ENCODE measurements around the gene TXNL1. TPM values are rescaled to one million over a fixed set of nuclear protein-coding genes. Genes with fewer than 3 reads are reported as not detected.

Gene TXNL1
- total and polyA plus RNA-seq, 2 of the 13 experiments (the other 11 are each of a cell fraction or from before 2014, with no cell fraction given), result 41.9 to 73.1 TPM

DNA sequence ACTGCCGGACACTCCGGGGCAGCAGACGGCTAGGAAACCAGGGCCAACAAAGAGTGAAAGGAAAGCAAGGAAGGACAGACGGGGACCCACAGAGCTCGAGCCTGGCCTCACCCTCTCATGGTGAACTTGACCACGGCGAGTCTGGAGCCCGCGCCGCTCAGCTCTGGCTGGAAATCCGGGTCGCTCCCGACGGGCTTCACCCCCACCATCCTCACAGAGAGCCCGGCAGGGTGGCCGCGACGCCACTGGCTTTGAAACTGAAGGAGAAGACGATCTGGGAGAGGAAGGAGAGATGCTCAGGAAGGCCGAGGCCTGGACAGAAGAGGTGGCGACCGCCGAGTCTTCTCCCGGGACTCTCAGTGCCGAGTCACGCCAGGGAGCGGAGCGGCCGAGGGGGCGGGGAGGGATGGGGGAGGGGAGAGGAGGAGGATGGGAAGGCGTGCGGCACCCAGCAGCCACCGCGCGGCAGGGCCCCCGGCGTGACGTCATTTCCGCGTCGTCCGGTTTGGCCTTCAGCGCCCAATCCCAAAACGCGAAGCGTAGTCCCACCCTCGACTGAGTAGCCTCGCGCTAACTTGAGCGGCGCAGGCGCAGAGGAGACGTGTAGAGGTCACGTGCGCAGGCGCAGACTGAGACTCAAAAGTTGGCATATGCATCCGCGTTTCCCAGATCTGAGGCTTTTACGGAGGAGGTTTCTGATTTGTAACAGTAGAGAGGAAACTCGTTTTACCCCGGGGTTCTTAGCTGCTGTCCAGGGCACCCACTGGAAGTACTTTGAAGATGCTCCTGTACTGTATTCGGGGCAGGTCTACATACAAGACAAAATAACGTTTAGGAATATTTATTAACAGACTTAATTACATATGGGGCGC lies at the start of gene TXNL1 (continued):
- TF ChIP-seq, protein P1, sequence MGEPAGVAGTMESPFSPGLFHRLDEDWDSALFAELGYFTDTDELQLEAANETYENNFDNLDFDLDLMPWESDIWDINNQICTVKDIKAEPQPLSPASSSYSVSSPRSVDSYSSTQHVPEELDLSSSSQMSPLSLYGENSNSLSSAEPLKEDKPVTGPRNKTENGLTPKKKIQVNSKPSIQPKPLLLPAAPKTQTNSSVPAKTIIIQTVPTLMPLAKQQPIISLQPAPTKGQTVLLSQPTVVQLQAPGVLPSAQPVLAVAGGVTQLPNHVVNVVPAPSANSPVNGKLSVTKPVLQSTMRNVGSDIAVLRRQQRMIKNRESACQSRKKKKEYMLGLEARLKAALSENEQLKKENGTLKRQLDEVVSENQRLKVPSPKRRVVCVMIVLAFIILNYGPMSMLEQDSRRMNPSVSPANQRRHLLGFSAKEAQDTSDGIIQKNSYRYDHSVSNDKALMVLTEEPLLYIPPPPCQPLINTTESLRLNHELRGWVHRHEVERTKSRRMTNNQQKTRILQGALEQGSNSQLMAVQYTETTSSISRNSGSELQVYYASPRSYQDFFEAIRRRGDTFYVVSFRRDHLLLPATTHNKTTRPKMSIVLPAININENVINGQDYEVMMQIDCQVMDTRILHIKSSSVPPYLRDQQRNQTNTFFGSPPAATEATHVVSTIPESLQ (CRISPR knock-in tag; conservative IDR thresholded peaks at IDR 0.05), result no peak
- TF ChIP-seq, protein P2, sequence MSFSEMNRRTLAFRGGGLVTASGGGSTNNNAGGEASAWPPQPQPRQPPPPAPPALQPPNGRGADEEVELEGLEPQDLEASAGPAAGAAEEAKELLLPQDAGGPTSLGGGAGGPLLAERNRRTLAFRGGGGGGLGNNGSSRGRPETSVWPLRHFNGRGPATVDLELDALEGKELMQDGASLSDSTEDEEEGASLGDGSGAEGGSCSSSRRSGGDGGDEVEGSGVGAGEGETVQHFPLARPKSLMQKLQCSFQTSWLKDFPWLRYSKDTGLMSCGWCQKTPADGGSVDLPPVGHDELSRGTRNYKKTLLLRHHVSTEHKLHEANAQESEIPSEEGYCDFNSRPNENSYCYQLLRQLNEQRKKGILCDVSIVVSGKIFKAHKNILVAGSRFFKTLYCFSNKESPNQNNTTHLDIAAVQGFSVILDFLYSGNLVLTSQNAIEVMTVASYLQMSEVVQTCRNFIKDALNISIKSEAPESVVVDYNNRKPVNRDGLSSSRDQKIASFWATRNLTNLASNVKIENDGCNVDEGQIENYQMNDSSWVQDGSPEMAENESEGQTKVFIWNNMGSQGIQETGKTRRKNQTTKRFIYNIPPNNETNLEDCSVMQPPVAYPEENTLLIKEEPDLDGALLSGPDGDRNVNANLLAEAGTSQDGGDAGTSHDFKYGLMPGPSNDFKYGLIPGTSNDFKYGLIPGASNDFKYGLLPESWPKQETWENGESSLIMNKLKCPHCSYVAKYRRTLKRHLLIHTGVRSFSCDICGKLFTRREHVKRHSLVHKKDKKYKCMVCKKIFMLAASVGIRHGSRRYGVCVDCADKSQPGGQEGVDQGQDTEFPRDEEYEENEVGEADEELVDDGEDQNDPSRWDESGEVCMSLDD (CRISPR knock-in tag; IDR thresholded peaks at IDR 0.05; ENCODE audit: borderline replicate concordance), result no peak
- TF ChIP-seq ZNF3 (CRISPR knock-in tag; IDR thresholded peaks at IDR 0.05) (no peak), ZNF17 (CRISPR knock-in tag; IDR thresholded peaks at IDR 0.05) (no peak), HNF4G (IDR thresholded peaks at IDR 0.05; ENCODE audit: borderline replicate concordance, low read depth, low read length) (peak; percentile 30; the same call in 1 of the 2 replicates), HNF4G (CRISPR knock-in tag; IDR thresholded peaks at IDR 0.05; ENCODE audit: borderline replicate concordance, low read depth) (no peak), JUNB (CRISPR knock-in tag; IDR thresholded peaks at IDR 0.05; ENCODE audit: borderline replicate concordance) (no peak), ZFP41 (CRISPR knock-in tag; IDR thresholded peaks at IDR 0.05; ENCODE audit: borderline replicate concordance) (no peak), ZNF616 (CRISPR knock-in tag; IDR thresholded peaks at IDR 0.05; ENCODE audit: low read depth) (no peak), ZNF33A (CRISPR knock-in tag; IDR thresholded peaks at IDR 0.05; ENCODE audit: borderline replicate concordance) (no peak), SRY (CRISPR knock-in tag; IDR thresholded peaks at IDR 0.05) (no peak), ZNF251 (CRISPR knock-in tag; IDR thresholded peaks at IDR 0.05) (no peak), ZBTB38 (CRISPR knock-in tag; IDR thresholded peaks at IDR 0.05) (peak; percentile 47; the same call in 1 of the 2 replicates), ZBTB42 (CRISPR knock-in tag; IDR thresholded peaks at IDR 0.05) (peak; percentile 56; the same call in 1 of the 2 replicates)
- TF ChIP-seq, protein P3, sequence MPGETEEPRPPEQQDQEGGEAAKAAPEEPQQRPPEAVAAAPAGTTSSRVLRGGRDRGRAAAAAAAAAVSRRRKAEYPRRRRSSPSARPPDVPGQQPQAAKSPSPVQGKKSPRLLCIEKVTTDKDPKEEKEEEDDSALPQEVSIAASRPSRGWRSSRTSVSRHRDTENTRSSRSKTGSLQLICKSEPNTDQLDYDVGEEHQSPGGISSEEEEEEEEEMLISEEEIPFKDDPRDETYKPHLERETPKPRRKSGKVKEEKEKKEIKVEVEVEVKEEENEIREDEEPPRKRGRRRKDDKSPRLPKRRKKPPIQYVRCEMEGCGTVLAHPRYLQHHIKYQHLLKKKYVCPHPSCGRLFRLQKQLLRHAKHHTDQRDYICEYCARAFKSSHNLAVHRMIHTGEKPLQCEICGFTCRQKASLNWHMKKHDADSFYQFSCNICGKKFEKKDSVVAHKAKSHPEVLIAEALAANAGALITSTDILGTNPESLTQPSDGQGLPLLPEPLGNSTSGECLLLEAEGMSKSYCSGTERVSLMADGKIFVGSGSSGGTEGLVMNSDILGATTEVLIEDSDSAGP (CRISPR knock-in tag; IDR thresholded peaks at IDR 0.05; ENCODE audit: borderline replicate concordance), result peak; percentile 38; the same call in 1 of the 2 replicates
- TF ChIP-seq, protein P4, sequence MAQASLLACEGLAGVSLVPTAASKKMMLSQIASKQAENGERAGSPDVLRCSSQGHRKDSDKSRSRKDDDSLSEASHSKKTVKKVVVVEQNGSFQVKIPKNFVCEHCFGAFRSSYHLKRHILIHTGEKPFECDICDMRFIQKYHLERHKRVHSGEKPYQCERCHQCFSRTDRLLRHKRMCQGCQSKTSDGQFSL (CRISPR knock-in tag; IDR thresholded peaks at IDR 0.05), result peak; percentile 45; the same call in 1 of the 2 replicates
- TF ChIP-seq, protein P5, sequence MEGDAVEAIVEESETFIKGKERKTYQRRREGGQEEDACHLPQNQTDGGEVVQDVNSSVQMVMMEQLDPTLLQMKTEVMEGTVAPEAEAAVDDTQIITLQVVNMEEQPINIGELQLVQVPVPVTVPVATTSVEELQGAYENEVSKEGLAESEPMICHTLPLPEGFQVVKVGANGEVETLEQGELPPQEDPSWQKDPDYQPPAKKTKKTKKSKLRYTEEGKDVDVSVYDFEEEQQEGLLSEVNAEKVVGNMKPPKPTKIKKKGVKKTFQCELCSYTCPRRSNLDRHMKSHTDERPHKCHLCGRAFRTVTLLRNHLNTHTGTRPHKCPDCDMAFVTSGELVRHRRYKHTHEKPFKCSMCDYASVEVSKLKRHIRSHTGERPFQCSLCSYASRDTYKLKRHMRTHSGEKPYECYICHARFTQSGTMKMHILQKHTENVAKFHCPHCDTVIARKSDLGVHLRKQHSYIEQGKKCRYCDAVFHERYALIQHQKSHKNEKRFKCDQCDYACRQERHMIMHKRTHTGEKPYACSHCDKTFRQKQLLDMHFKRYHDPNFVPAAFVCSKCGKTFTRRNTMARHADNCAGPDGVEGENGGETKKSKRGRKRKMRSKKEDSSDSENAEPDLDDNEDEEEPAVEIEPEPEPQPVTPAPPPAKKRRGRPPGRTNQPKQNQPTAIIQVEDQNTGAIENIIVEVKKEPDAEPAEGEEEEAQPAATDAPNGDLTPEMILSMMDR (CRISPR knock-in tag; IDR thresholded peaks at IDR 0.05), result no peak
- TF ChIP-seq, protein P6, sequence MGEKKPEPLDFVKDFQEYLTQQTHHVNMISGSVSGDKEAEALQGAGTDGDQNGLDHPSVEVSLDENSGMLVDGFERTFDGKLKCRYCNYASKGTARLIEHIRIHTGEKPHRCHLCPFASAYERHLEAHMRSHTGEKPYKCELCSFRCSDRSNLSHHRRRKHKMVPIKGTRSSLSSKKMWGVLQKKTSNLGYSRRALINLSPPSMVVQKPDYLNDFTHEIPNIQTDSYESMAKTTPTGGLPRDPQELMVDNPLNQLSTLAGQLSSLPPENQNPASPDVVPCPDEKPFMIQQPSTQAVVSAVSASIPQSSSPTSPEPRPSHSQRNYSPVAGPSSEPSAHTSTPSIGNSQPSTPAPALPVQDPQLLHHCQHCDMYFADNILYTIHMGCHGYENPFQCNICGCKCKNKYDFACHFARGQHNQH (CRISPR knock-in tag; IDR thresholded peaks at IDR 0.05), result no peak; the same call in 1 of the 2 replicates

All from HepG2 (cell line).